Prostate gland (tissue), 2 donors: ENCODE measurements around the gene LHX6.

Experiments
- CTCF ChIP-seq, 4 experiments: fragments of 200-600 bp in 2 of 4; fragments of 450-650 bp in 2 of 4; sonication (generic) in 2 of 4; IDR thresholded peaks; 1 replicate in 3 of 4; 2 replicates in 1 of 4; pipeline ENCODE4 v1.5.1; 2016 to 2019; ENCODE audit warnings: antibody characterized with exemption in 4 of 4, mild to moderate bottlenecking in 2 of 4, moderate library complexity in 2 of 4
- POLR2A ChIP-seq: fragments of 450-650 bp; IDR thresholded peaks from one replicate; pipeline ENCODE4 v1.6.1; 2016; ENCODE audit warnings: antibody characterized with exemption, mild to moderate bottlenecking

GRCh38 chr9:122229485-122229837 lies 704 bp upstream of the LHX6 start:
- TF ChIP-seq CTCF (IDR thresholded peaks at IDR 0.05) (no peak), POLR2A (no peak)
